ENCODE data around the gene GALNT18. TPM values are rescaled to one million over a fixed set of nuclear protein-coding genes. Genes with fewer than 3 reads are reported as not detected.

GALNT18 gene
- polyA plus RNA-seq, 1 donor (not counting 4 experiments of a cell fraction or from before 2014, with no cell fraction given) = 27.2 TPM

DNA sequence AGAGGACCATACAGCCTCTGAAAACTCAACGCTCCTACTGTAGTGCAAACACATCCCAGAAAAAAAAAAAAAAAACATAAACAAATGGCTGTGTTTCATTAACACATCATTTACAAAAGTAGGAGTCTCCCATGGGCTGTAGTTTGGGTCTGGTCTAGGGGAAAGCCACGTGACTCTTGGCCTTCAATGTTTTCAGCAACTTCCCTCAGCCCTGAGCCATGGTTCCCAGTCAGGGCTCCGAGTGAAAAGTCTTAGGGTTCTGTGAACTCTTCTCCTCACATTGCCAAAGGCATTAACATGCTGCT is 327.3 kb downstream of the GALNT18 start:
- Histone ChIP-seq H2AFZ (ENCODE audit: control insufficient read depth, low read length) (no peak overlapping the region), H3K36me3 (ENCODE audit: control insufficient read depth in 2 of 2, extremely low read depth in 1 of 2, insufficient read depth in 2 of 2, low read length in 2 of 2) (peaks cover 0 to 3% of the 10 kb centered on the region in 2 experiments), H3K4me3 (ENCODE audit: control insufficient read depth in 2 of 3, extremely low read depth in 1 of 3, insufficient read depth in 2 of 3, low read depth in 1 of 3, low read length in 3 of 3) (no peak overlapping the region), H3K4me2 (ENCODE audit: control insufficient read depth, extremely low read depth, insufficient read depth, low read depth, low read length) (no peak overlapping the region), H3K79me2 (ENCODE audit: control insufficient read depth, insufficient read depth, low read length) (no peaks in the 10 kb centered on the region), H4K20me1 (ENCODE audit: control insufficient read depth, extremely low read depth, insufficient read depth, low read length) (no peaks in the 10 kb centered on the region), H3K4me1 (ENCODE audit: control insufficient read depth, extremely low read depth, insufficient read depth, low read length) (no peaks in the 10 kb centered on the region), H3K9ac (ENCODE audit: control insufficient read depth, extremely low read depth, insufficient read depth, low read length) (no peak overlapping the region), H3K27me3 (ENCODE audit: control insufficient read depth, extremely low read depth, insufficient read depth, low read length) (no peaks in the 10 kb centered on the region), H3K9me1 (ENCODE audit: control insufficient read depth, extremely low read depth, insufficient read depth, low read length) (no peaks in the 10 kb centered on the region), H3K27ac (ENCODE audit: control insufficient read depth, insufficient read depth, low read length) (no peak overlapping the region), H3K9me3 (ENCODE audit: control insufficient read depth, low read depth, low read length) (no peaks in the 10 kb centered on the region)
- dilution Hi-C loops (cut with MboI; ENCODE audit: extremely low pct_ligation_motif_present, low sequenced_read_pairs) = no loop called here
- no peak for FAIRE-seq
- no peak for TF ChIP-seq EZH2 (IDR thresholded peaks at IDR 0.05; ENCODE audit: low read length)
- TF ChIP-seq, protein P1, sequence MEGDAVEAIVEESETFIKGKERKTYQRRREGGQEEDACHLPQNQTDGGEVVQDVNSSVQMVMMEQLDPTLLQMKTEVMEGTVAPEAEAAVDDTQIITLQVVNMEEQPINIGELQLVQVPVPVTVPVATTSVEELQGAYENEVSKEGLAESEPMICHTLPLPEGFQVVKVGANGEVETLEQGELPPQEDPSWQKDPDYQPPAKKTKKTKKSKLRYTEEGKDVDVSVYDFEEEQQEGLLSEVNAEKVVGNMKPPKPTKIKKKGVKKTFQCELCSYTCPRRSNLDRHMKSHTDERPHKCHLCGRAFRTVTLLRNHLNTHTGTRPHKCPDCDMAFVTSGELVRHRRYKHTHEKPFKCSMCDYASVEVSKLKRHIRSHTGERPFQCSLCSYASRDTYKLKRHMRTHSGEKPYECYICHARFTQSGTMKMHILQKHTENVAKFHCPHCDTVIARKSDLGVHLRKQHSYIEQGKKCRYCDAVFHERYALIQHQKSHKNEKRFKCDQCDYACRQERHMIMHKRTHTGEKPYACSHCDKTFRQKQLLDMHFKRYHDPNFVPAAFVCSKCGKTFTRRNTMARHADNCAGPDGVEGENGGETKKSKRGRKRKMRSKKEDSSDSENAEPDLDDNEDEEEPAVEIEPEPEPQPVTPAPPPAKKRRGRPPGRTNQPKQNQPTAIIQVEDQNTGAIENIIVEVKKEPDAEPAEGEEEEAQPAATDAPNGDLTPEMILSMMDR (optimal IDR thresholded peaks at IDR 0.05 in 1 of 3, IDR thresholded peaks at IDR 0.05 in 1 of 3, conservative IDR thresholded peaks at IDR 0.05 in 1 of 3; ENCODE audit: extremely low read depth in 1 of 3, insufficient read depth in 2 of 3, low read length in 3 of 3) = no peak
- no peak for DNase-seq (ENCODE audit: low read depth, low spot score)

DNA sequence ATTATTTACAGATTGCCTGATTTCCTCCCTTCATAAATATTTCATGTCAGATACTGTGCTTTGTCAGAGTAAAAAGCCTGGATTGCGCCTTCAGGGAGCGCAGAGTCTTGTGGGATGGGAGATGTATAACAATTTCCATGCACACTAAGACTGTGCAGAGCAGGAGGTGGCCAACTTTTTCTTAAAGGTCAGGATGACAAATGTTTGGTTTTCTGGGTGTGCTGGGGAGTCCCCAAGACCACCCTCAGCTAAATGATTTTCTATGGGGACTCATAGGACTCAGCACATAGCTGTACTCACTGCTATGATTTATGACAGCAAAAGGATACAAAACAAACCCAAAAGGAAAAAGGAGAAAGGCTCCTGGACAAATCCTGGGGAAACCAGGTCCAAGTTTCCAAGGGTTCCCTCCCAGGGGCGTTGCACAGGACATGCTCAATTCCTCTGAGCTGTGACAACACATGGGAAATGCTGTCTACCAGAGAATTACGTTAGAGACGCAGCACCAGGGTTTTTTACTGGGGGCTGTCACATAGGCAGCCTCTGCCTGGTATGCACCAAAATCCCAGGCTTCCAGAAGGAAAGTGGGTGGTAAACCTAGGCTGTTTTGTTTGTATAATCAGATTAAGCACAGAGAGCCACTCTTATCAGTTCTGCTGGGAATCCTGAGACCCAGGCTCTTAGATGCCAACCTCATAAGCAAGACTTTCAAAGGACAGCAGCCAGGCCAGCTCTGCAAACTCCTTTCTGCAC is 327.8 kb downstream of the GALNT18 start:
- DNase-seq (ENCODE audit: low read depth, low spot score) (no peak), FAIRE-seq (no peak)
- Histone ChIP-seq H3K4me2 (ENCODE audit: control insufficient read depth, extremely low read depth, insufficient read depth, low read depth, low read length) (no peak overlapping the region), H3K4me1 (ENCODE audit: control insufficient read depth, extremely low read depth, insufficient read depth, low read length) (no peaks in the 10 kb centered on the region), H3K9me1 (ENCODE audit: control insufficient read depth, extremely low read depth, insufficient read depth, low read length) (no peaks in the 10 kb centered on the region), H3K79me2 (ENCODE audit: control insufficient read depth, insufficient read depth, low read length) (no peaks in the 10 kb centered on the region), H3K4me3 (ENCODE audit: control insufficient read depth in 2 of 3, extremely low read depth in 1 of 3, insufficient read depth in 2 of 3, low read depth in 1 of 3, low read length in 3 of 3) (no peak overlapping the region), H3K9me3 (ENCODE audit: control insufficient read depth, low read depth, low read length) (no peaks in the 10 kb centered on the region), H3K9ac (ENCODE audit: control insufficient read depth, extremely low read depth, insufficient read depth, low read length) (no peak overlapping the region), H2AFZ (ENCODE audit: control insufficient read depth, low read length) (no peak overlapping the region), H3K27me3 (ENCODE audit: control insufficient read depth, extremely low read depth, insufficient read depth, low read length) (no peaks in the 10 kb centered on the region), H4K20me1 (ENCODE audit: control insufficient read depth, extremely low read depth, insufficient read depth, low read length) (no peaks in the 10 kb centered on the region), H3K27ac (ENCODE audit: control insufficient read depth, insufficient read depth, low read length) (no peak overlapping the region), H3K36me3 (ENCODE audit: control insufficient read depth in 2 of 2, extremely low read depth in 1 of 2, insufficient read depth in 2 of 2, low read length in 2 of 2) (peaks cover 0 to 3% of the 10 kb centered on the region in 2 experiments)
- no peak for TF ChIP-seq EZH2 (IDR thresholded peaks at IDR 0.05; ENCODE audit: low read length)
- TF ChIP-seq, protein P1 (optimal IDR thresholded peaks at IDR 0.05 in 1 of 3, IDR thresholded peaks at IDR 0.05 in 1 of 3, conservative IDR thresholded peaks at IDR 0.05 in 1 of 3; ENCODE audit: extremely low read depth in 1 of 3, insufficient read depth in 2 of 3, low read length in 3 of 3) = no peak
- dilution Hi-C loops (cut with MboI; ENCODE audit: extremely low pct_ligation_motif_present, low sequenced_read_pairs) = no loop called here

Data from keratinocyte (primary cell).